MM.1S (cell line): ENCODE measurements around the gene MYO1B.

Source experiments
- EZH2 ChIP-seq: fragments of 300-600 bp; sonication (generic); optimal IDR thresholded peaks from 2 replicates; pipeline ENCODE3; 2017; ENCODE audit warnings: low read depth, mild to moderate bottlenecking, antibody characterized with exemption, low read length, mixed read lengths
- EZH2phosphoT487 ChIP-seq: fragments of 300-600 bp; sonication (generic); IDR thresholded peaks from 2 replicates; pipeline ENCODE4 v1.6.1; 2018; ENCODE audit warnings: antibody characterized with exemption, low read length
- TF ChIP-seq, protein P1 (sequence below): fragments of 300-600 bp; sonication (generic); IDR thresholded peaks from 2 replicates; pipeline ENCODE4 v1.5.1; 2016; ENCODE audit warnings: antibody characterized with exemption, low read length, mixed read lengths

GRCh38 chr2:191213333-191213732 is 31.9 kb upstream of the MYO1B start:
- TF ChIP-seq EZH2 (no peak), EZH2phosphoT487 (no peak)
- TF ChIP-seq, protein P1, sequence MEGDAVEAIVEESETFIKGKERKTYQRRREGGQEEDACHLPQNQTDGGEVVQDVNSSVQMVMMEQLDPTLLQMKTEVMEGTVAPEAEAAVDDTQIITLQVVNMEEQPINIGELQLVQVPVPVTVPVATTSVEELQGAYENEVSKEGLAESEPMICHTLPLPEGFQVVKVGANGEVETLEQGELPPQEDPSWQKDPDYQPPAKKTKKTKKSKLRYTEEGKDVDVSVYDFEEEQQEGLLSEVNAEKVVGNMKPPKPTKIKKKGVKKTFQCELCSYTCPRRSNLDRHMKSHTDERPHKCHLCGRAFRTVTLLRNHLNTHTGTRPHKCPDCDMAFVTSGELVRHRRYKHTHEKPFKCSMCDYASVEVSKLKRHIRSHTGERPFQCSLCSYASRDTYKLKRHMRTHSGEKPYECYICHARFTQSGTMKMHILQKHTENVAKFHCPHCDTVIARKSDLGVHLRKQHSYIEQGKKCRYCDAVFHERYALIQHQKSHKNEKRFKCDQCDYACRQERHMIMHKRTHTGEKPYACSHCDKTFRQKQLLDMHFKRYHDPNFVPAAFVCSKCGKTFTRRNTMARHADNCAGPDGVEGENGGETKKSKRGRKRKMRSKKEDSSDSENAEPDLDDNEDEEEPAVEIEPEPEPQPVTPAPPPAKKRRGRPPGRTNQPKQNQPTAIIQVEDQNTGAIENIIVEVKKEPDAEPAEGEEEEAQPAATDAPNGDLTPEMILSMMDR, result no peak
